Keratinocyte (primary cell): Measurements from ENCODE around the gene FRMPD4.

Experiments
- CTCF ChIP-seq, 3 experiments: IDR thresholded peaks in 1 of 3; conservative IDR thresholded peaks in 1 of 3; optimal IDR thresholded peaks in 1 of 3; 2 replicates in 2 of 3; 3 replicates in 1 of 3; pipeline versions ENCODE3 to v1.5.1; 2011; ENCODE audit warnings: low read length in 3 of 3, mild to moderate bottlenecking in 3 of 3, moderate library complexity in 2 of 3, control low read depth in 1 of 3, inconsistent platforms in 1 of 3; ENCODE audit not compliant: insufficient read depth in 2 of 3; ENCODE audit errors: extremely low read depth in 1 of 3
- EZH2 ChIP-seq: IDR thresholded peaks from one replicate; pipeline ENCODE4 v1.6.1; 2012; ENCODE audit warnings: inconsistent platforms, mild to moderate bottlenecking, low read length, moderate library complexity

GRCh38 chrX:12701628-12702027 is 563.4 kb downstream of the FRMPD4 start:
- TF ChIP-seq CTCF (optimal IDR thresholded peaks at IDR 0.05 in 1 of 3, IDR thresholded peaks at IDR 0.05 in 1 of 3, conservative IDR thresholded peaks at IDR 0.05 in 1 of 3; ENCODE audit: extremely low read depth in 1 of 3, insufficient read depth in 2 of 3, low read length in 3 of 3) (peak; percentile 69 to 90 (median 78)), EZH2 (no peak)
